Hepatic stellate cell (primary cell): ENCODE measurements around the gene CLEC4F.
"Not testable (repeated sequence)": the region's sequence is repeated elsewhere in the genome, so short reads cannot be mapped to it uniquely, and the experiment has no call there.

Experiments used
- DNase-seq: peaks from one replicate; pipeline ENCODE4 v3.0.0; 2011; ENCODE audit warnings: low spot score

Gene CLEC4F

DNA sequence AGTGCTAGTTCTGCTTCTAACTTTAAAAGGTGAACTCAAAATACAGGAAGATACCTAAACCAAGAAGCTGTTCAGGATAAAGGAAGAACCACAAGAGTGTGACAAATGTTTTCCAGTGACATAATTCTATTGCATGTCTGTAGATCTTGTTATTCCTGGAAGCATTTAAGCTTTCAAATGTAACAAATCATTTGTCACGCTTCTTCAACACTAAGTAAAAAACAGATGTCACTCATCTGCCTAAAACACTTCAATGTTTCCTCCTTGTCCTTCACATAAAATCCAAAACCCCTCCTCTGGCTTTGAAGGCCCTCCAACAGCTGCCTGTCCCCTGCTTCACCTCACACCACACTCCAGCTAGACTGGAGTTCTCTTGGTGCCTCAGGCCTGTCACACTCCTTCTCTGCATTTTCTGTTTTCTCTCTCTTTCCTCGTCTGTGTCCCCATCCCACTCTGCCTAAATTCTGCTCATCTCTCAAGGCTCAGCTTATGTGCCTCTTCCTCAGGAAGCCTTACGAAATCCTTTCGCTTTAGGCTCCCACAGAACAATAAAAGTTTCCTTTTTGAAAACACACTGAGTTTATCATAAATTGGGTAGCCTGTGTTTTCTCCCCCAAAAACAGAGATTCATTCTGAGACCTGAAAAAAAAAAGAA, 6.4 kb upstream of the CLEC4F start:
- DNase-seq = no peak

DNA sequence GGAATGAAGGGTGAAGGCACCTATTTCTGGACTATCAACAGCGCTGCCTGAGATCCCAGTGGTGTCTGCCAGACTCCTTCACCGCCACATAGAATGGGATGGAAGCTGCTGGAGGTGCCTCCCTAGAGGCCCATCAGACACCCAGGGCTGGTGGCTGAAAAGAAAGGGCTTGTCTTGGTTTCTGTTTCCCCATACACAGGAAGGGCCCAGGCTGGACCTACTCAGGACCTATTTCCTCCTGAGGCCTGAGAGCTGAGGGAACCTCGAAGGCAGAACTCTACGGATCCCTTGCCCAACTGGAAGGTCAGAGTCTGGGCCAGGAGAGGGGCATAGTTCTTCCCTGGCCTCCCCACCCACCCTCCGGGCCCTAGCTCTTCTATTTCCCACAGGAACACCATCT, 2.9 kb upstream of the CLEC4F start:
- DNase-seq = no peak

DNA sequence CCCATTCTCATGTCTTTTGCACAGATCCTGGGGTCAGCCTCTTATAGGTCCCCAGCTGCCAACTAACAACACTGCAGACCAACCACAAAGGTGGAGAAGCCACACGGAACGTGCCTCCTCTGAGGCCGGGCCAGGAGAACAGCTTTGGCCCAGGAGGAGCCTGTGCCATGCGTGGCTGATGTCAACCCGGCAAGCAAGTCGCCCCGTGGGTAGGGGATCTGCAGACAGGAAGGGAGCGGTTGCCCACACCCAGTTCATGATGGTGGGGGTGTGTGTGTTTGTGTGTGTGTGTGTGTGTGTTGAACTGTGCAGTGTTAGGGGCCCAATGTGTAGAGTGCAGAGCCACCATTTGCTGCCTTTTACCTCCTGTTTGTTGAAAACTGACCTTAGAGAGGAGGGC, 2.4 kb upstream of the CLEC4F start:
- DNase-seq = no peak

DNA sequence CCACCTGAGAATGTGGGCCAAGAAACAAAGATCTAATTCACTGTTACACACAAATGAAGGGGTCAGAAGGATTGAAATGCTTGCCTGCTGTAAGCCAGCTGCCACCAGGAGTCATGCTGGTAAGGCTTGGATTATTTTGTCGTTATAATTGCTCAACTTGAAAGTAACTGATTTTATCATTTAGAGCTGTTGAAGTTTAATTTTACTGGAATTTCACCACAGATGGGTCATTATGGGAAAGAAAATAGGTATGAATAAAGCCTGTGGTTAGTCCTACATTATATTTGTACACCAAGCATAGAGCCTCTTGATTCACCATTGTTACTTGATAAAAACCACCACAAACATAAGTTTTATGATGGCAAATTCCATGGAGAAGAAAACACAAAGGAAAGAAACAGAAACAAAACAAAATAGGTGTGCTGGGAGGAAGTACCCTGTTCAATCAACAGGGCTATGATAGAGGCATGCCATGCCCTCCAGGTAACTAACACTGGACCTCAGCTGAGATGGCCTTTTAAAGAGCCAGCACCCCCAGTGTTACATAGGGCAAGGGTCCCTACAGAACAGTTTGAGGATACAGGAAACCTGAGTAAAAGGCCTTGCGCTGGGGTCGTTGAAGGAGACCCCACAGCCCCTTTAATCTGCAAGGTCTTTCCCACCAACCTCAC, 3.0 kb downstream of the CLEC4F start:
- DNase-seq = no peak

- DNase-seq = no peak
Measured at GRCh38 chr2:70816726-70817125, 3.7 kb downstream of the CLEC4F start.

DNA sequence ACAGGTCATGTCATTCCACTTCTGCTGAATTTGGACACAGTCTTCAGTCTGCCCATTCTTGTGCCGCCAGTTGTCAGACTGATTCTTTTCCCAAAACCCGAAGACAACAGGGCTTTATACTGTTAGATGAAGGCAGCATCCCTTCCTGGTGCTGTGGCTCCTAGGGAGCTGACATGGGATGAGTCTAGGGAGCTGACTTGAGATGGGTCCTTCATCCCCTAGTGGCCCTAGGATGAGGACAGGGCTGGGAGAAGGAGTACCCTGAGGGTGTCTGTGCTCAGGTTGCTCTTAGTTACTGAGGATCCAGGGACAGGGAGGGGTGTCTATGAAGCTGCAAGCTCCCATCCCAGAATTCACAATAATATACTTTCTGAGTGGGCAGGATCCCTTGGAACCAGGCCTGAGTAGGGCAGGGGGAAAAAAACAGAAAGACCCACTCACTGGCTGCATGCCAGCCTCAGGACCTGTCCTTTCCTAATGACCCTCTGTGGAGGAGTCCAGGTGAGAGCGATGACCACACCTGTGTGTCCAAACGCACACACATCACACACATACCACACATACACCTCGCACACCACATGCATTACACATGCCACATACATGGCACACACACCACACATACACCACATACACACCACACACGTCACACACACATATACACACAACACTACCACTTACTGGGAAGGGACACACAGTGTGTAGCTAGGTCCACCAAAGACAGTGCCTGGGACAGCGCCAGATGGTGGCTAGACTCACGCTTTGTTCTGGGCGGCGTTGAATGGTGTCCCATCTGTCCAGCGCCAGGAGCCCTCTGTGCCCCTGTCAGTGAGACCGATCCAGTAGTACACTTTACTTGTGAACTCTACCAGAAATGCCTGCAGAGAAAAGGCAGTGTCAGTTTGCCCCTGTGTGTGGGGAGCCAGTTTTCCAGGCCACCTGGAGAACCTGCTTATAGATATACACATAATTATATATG, 11.1 kb downstream of the CLEC4F start:
- no peak for DNase-seq

DNA sequence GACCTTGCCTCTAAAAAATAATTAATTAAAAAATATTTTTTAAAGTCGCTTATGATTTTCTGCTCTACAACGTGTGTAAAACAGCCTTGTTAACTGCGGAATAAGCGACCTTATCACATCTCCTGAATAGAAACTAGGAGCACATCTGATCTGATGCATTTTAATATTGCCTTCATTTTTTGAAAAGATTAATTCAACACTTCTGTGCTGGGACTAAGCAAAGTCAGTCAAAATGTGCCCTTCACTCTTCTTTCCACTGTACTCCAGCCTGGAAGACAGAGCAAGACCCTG, 12.6 kb downstream of the CLEC4F start:
- no peak for DNase-seq

GRCh38 chr2:70807102-70807827, 13.1 kb downstream of the CLEC4F start:
- DNase-seq = no peak

DNA sequence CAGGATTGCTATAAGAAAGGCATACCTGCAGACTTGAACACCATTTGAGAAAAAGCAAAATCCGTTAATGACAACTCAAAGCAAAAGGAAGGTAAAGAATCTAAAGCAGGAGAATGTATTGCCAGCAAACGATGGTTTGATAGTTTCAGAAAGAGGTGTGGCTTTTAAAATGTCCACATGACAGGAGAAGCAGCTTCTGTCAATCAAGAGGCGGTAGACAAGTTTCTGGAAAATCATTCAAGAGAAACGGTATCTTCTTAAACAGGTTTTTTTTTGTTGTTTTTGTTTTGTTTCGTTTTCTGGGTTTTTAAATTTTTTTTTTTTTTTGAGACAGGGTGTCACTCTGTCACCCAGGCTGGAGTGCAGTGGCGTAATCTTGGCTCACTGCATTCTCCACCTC, 13.8 kb downstream of the CLEC4F start:
- DNase-seq = no peak

GRCh38 chr2:70806013-70806412, 14.4 kb downstream of the CLEC4F start:
- no peak for DNase-seq

DNA sequence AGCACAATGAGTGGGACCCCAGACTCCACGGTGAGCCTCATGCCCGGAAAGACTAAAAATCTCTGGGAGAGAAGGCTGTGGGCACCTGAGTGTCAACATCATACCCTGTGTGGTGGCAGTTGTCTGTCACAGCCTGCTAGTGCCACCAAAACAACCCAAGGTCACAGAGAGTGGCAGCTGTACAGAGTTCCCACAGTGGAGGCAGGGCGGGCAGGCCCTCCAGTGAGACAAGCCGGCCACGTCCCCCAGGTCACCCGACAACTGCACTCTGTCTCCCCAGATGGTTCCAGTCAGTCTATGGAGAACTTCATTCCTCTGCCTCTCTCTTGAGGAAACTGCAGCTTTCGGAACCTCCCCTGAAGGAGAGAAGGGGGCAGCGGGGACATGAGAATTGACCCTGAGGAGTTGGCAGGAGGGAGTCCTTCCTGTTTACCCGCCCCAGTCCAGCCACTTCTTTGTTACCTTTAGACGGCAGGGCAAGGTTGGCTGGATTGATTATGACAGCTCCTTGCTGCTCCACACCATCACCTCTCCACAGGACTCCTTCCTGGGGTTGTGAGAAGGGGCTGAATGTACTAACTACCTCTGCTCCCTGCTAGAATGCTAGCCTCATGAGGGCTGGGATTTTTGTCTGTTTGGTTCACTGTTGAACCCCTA, 18.7 kb downstream of the CLEC4F start:
- no peak for DNase-seq

DNA sequence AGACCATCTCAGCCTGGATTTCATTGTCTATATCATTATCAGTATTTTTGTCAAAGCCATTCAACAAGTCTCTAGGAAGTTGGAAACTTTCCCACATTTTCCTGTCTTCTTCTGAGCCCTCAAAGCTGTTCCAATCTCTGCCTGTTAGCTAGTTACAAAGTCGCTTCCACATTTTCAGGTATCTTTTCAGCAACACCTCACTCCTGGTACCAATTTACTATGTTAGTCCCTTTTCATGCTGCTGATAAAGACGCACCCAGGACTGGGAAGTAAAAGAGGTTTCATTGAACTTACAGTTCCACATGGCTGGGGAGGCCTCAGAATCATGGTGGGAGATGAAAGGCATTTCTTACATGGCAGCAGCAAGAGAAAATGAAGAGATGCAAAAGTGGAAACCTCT, 20.7 kb downstream of the CLEC4F start:
- DNase-seq = no peak

- DNase-seq = not testable (repeated sequence)
Measured at GRCh38 chr2:70797996-70798395, 22.4 kb downstream of the CLEC4F start.

DNA sequence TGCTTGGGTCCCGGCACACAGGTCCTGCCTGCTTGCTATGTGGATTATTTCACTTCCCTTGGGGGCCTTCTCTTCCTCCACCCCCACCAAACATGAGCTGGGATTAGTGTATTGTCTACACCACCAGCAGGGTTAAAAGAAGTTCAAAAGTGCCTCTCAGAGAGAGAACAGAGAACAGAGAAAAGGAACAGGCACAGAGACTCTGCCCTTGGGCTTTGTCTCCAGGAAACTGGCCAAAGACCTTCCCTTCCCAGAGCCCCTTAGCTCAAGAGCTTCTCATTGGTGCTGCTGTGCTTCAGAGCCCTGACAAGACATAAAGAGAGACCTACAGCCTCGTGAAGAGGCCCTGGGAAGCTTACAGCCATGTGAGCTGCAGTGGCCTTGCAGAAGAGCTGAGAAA, 22.9 kb downstream of the CLEC4F start:
- no peak for DNase-seq

- no peak for DNase-seq
Measured at GRCh38 chr2:70796262-70796661, 24.1 kb downstream of the CLEC4F start.

DNA sequence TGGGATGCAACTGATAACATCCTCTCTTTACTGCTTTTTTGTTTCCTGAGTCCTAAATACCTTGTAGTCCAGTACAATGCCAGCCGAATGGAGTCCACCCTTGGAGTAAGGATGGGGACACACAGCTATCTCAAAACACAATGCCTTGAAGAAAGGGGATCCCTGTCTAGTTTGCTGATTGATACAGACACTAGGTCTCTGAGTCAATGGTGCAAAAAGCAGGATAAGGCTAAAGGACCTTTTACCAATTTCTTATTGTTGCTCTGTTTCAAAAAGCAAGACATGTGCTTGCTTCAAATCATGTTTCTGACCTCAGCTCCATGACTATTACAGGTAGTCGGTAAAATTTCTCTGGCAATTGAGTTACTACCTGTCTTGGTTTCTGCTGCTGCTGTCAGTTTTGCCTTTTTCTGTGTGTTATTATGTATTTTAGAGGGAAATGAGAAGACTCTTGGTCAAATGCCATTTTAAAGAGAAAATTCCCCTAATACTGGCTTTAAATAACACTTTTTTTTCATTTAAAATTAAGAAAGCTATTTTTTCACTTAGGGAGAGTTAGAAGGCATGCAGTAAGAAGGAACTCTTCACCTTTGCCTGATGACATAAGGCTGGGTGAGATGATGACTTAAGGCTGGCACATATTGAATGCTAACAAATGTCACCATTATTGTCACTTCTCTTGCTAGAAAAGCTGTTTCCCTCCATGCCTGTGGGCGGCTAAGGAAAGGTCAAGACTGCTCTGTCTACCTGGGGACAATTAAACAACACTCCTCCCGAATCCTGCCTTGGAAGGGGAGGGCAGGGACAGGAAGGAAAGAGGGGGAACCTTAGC, 25.0 kb downstream of the CLEC4F start:
- DNase-seq = no peak

DNA sequence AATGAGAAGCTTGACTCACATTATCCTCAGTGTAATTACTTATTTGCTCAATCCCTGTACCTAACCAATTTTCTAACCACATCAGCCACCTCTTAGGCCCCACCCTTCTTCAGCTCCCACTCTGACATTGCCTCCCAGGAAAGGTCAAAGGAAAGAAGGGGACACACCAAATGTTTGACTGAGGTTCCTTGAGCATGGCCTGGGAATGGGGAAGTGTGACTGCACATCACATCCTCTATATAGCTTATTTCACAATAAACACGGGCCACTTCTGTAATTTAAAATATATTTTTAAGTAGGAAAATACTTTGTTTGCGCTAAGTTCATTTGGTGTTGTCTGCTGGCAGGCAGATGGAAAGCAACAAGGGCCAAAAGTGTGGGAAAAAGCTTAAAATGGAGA, 26.9 kb downstream of the CLEC4F start:
- DNase-seq = no peak

- no peak for DNase-seq
Measured at GRCh38 chr2:70790136-70790828, 30.1 kb downstream of the CLEC4F start, which contains the start of gene FIGLA. TSS of gene FIGLA (minus strand) at chr2:70790643. CDS start at chr2:70790638, 5 bp downstream.

- DNase-seq = peak; percentile 36
Measured at GRCh38 chr2:70789304-70790135, 30.9 kb downstream of the CLEC4F start.
